ENCODE results near the gene PIP4K2B.

The PIP4K2B gene

DNA sequence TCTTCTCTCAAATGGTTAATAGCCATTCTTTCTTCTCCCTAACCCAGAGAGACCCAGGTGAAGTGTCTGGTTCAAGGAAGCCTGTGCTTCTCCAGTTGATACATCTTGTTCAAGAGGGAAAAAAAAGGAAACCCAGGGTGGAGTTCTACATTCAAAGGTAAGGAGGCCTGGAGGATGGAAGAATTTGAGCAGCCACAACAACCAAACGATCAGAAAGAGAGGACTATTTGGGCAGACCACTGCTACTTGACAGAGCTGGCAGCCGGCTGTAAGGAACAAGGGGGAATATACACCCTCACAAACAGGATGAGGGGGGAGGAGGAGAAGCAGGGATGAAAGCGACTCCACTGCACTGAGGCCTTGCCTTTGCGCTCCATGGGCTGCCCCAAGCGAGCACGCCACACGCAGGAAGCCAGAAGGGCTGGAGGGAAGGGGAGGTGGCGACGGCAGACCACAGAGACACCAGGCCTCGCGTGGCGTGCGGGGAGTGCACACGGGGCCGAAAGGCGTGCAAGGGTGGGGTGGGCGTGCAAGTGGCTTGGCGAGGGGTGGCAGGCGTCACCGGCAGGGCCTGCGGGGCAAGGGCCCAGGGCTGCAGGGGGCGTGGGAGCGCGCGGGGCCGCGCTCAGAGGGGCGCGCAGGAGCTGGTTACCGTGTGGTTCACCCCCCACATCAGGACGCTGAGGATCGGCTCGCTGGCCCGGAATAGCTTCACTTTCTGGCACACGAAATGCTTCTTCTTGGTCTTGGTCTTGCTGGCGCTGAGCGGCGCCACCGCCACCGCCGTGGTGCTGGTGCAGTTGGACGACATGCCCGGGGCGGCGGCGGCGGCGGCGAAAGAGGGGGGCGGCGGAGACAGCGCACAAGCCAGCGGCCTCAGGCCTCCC lies 499 bp downstream of the PIP4K2B start:
- Histone ChIP-seq H3K4me2 (ENCODE audit: low read length) (peak overlapping the region; percentile 69), H4K8ac (ENCODE audit: low read depth, low read length) (peak overlapping the region; percentile 48), H2BK120ac (ENCODE audit: insufficient read depth, low read length, poor library complexity) (peak overlapping the region; percentile 57), H3K27me3 (ENCODE audit: insufficient read depth, low read length) (no peaks in the 10 kb centered on the region), H4K12ac (ENCODE audit: low read depth, low read length) (peak overlapping the region; percentile 85), H3K79me1 (ENCODE audit: low read length) (peaks cover 9% of the 10 kb centered on the region), H2BK12ac (ENCODE audit: low read length) (peak overlapping the region; percentile 8), H2AFZ (ENCODE audit: insufficient read depth, low read length, poor library complexity) (peak overlapping the region; percentile 59), H3K36me3 (ENCODE audit: control insufficient read depth in 1 of 2, insufficient read depth in 2 of 2, low read length in 2 of 2) (peaks cover 11 to 17% of the 10 kb centered on the region in 2 experiments), H3K14ac (ENCODE audit: low read length) (peak overlapping the region; percentile 87), H3K23ac (ENCODE audit: low read length) (no peak overlapping the region), H3K9ac (ENCODE audit: low read length) (peak overlapping the region; percentile 83), H3K4me1 (ENCODE audit: control insufficient read depth in 1 of 2, insufficient read depth in 2 of 2, low read length in 2 of 2) (peaks cover 0 to 10% of the 10 kb centered on the region in 2 experiments), H2AK5ac (ENCODE audit: low read length) (peak overlapping the region; percentile 28), H3K27ac (ENCODE audit: low read depth, low read length) (peak overlapping the region; percentile 70), H3K18ac (ENCODE audit: low read length) (peak overlapping the region; percentile 81), H3K4me3 (ENCODE audit: low read depth, low read length) (peak overlapping the region; percentile 82), H3K9me3 (ENCODE audit: insufficient read depth, low read depth, low read length) (no peaks in the 10 kb centered on the region), H4K91ac (ENCODE audit: low read depth, low read length) (peak overlapping the region; percentile 92), H2BK5ac (ENCODE audit: low read depth, low read length, poor library complexity) (peak overlapping the region; percentile 44), H3K79me2 (ENCODE audit: control insufficient read depth, insufficient read depth, low read length, poor library complexity) (peaks cover 11% of the 10 kb centered on the region), H3K4ac (ENCODE audit: low read depth, low read length) (peak overlapping the region; percentile 43)
- no CpG with 5 or more reads among the region's 53 CpGs for whole genome bisulfite sequencing (ENCODE audit: extremely low coverage, insufficient coverage, insufficient read length)
- DNase-seq = peak; percentile 20 to 27

- Histone ChIP-seq H3K14ac (ENCODE audit: low read length) (no peak overlapping the region), H3K23ac (ENCODE audit: low read length) (no peak overlapping the region), H2AFZ (ENCODE audit: insufficient read depth, low read length, poor library complexity) (no peak overlapping the region), H3K9ac (ENCODE audit: low read length) (peak overlapping the region; percentile 52), H3K9me3 (ENCODE audit: insufficient read depth, low read depth, low read length) (no peaks in the 10 kb centered on the region), H3K4ac (ENCODE audit: low read depth, low read length) (peak overlapping the region; percentile 85), H3K4me1 (ENCODE audit: control insufficient read depth in 1 of 2, insufficient read depth in 2 of 2, low read length in 2 of 2) (peaks cover 0 to 10% of the 10 kb centered on the region in 2 experiments), H2BK5ac (ENCODE audit: low read depth, low read length, poor library complexity) (no peak overlapping the region), H4K8ac (ENCODE audit: low read depth, low read length) (no peak overlapping the region), H2AK5ac (ENCODE audit: low read length) (no peak overlapping the region), H3K36me3 (ENCODE audit: control insufficient read depth in 1 of 2, insufficient read depth in 2 of 2, low read length in 2 of 2) (peaks cover 7 to 14% of the 10 kb centered on the region in 2 experiments), H4K91ac (ENCODE audit: low read depth, low read length) (no peak overlapping the region), H4K12ac (ENCODE audit: low read depth, low read length) (no peak overlapping the region), H3K79me1 (ENCODE audit: low read length) (peaks cover 9% of the 10 kb centered on the region), H3K27ac (ENCODE audit: low read depth, low read length) (no peak overlapping the region), H3K18ac (ENCODE audit: low read length) (no peak overlapping the region), H3K4me2 (ENCODE audit: low read length) (peak overlapping the region; percentile 69), H3K27me3 (ENCODE audit: insufficient read depth, low read length) (no peaks in the 10 kb centered on the region), H2BK12ac (ENCODE audit: low read length) (no peak overlapping the region), H3K4me3 (ENCODE audit: low read depth, low read length) (no peak overlapping the region), H3K79me2 (ENCODE audit: control insufficient read depth, insufficient read depth, low read length, poor library complexity) (peaks cover 11% of the 10 kb centered on the region), H2BK120ac (ENCODE audit: insufficient read depth, low read length, poor library complexity) (no peak overlapping the region)
- no CpG with 5 or more reads among the region's 6 CpGs for WGBS (ENCODE audit: extremely low coverage, insufficient coverage, insufficient read length)
- no peak for DNase-seq
Measured at GRCh38 chr17:38797828-38798227, 1.5 kb downstream of the PIP4K2B start.

DNA sequence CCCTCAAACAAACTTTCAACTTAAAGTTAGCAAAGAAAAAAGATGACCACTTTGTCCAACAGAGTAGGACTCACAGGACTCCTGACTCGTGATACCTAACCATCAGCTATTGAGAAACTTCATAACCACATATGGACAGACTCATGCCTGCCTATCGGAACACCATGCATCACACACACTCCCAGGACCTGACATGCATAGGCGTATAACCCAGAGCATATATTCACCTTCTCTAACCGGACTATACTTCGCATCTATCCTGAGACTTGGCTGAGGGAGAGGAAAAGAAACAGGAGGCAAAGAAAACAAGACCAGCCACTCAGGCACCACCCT lies 2.2 kb downstream of the PIP4K2B start:
- Histone ChIP-seq H3K4me2 (ENCODE audit: low read length) (no peak overlapping the region), H3K9me3 (ENCODE audit: insufficient read depth, low read depth, low read length) (no peaks in the 10 kb centered on the region), H2BK5ac (ENCODE audit: low read depth, low read length, poor library complexity) (no peak overlapping the region), H2BK12ac (ENCODE audit: low read length) (no peak overlapping the region), H3K4me3 (ENCODE audit: low read depth, low read length) (no peak overlapping the region), H4K91ac (ENCODE audit: low read depth, low read length) (no peak overlapping the region), H3K27me3 (ENCODE audit: insufficient read depth, low read length) (no peaks in the 10 kb centered on the region), H3K27ac (ENCODE audit: low read depth, low read length) (no peak overlapping the region), H3K9ac (ENCODE audit: low read length) (no peak overlapping the region), H3K14ac (ENCODE audit: low read length) (no peak overlapping the region), H2AFZ (ENCODE audit: insufficient read depth, low read length, poor library complexity) (no peak overlapping the region), H2BK120ac (ENCODE audit: insufficient read depth, low read length, poor library complexity) (no peak overlapping the region), H3K79me2 (ENCODE audit: control insufficient read depth, insufficient read depth, low read length, poor library complexity) (peaks cover 11% of the 10 kb centered on the region), H2AK5ac (ENCODE audit: low read length) (no peak overlapping the region), H3K18ac (ENCODE audit: low read length) (no peak overlapping the region), H3K79me1 (ENCODE audit: low read length) (peaks cover 9% of the 10 kb centered on the region), H3K4ac (ENCODE audit: low read depth, low read length) (no peak overlapping the region), H3K36me3 (ENCODE audit: control insufficient read depth in 1 of 2, insufficient read depth in 2 of 2, low read length in 2 of 2) (peaks cover 2 to 13% of the 10 kb centered on the region in 2 experiments), H4K12ac (ENCODE audit: low read depth, low read length) (no peak overlapping the region), H3K4me1 (ENCODE audit: control insufficient read depth in 1 of 2, insufficient read depth in 2 of 2, low read length in 2 of 2) (peaks cover 0 to 10% of the 10 kb centered on the region in 2 experiments), H3K23ac (ENCODE audit: low read length) (no peak overlapping the region), H4K8ac (ENCODE audit: low read depth, low read length) (no peak overlapping the region)
- no peak for DNase-seq
- no CpG with 5 or more reads among the region's 5 CpGs for WGBS (ENCODE audit: extremely low coverage, insufficient coverage, insufficient read length)

- no peak for DNase-seq
- H3K4me2 ChIP-seq (ENCODE audit: low read length) = no peak overlapping the region
- H3K4ac ChIP-seq (ENCODE audit: low read depth, low read length) = no peak overlapping the region
- H2BK12ac ChIP-seq (ENCODE audit: low read length) = no peak overlapping the region
- peaks cover 0 to 10% of the 10 kb centered on the region in 2 experiments for H3K4me1 ChIP-seq (ENCODE audit: control insufficient read depth in 1 of 2, insufficient read depth in 2 of 2, low read length in 2 of 2)
- H3K18ac ChIP-seq (ENCODE audit: low read length) = no peak overlapping the region
- no peaks in the 10 kb centered on the region for H3K27me3 ChIP-seq (ENCODE audit: insufficient read depth, low read length)
- no peak overlapping the region for H3K23ac ChIP-seq (ENCODE audit: low read length)
- H3K36me3 ChIP-seq (ENCODE audit: control insufficient read depth in 1 of 2, insufficient read depth in 2 of 2, low read length in 2 of 2) = peaks cover 2 to 8% of the 10 kb centered on the region in 2 experiments
- no peak overlapping the region for H2BK5ac ChIP-seq (ENCODE audit: low read depth, low read length, poor library complexity)
- H3K79me1 ChIP-seq (ENCODE audit: low read length) = peaks cover 9% of the 10 kb centered on the region
- H2AFZ ChIP-seq (ENCODE audit: insufficient read depth, low read length, poor library complexity) = no peak overlapping the region
- H2BK120ac ChIP-seq (ENCODE audit: insufficient read depth, low read length, poor library complexity) = no peak overlapping the region
- no peak overlapping the region for H3K9ac ChIP-seq (ENCODE audit: low read length)
- H3K4me3 ChIP-seq (ENCODE audit: low read depth, low read length) = no peak overlapping the region
- H3K14ac ChIP-seq (ENCODE audit: low read length) = no peak overlapping the region
- WGBS (ENCODE audit: extremely low coverage, insufficient coverage, insufficient read length) = no CpG with 5 or more reads among the region's 5 CpGs
- H3K9me3 ChIP-seq (ENCODE audit: insufficient read depth, low read depth, low read length) = no peaks in the 10 kb centered on the region
- peaks cover 11% of the 10 kb centered on the region for H3K79me2 ChIP-seq (ENCODE audit: control insufficient read depth, insufficient read depth, low read length, poor library complexity)
- no peak overlapping the region for H4K8ac ChIP-seq (ENCODE audit: low read depth, low read length)
- H4K91ac ChIP-seq (ENCODE audit: low read depth, low read length) = no peak overlapping the region
- no peak overlapping the region for H4K12ac ChIP-seq (ENCODE audit: low read depth, low read length)
- no peak overlapping the region for H3K27ac ChIP-seq (ENCODE audit: low read depth, low read length)
- H2AK5ac ChIP-seq (ENCODE audit: low read length) = no peak overlapping the region
Measured at GRCh38 chr17:38796451-38797157, 2.8 kb downstream of the PIP4K2B start.
